PC-9 (cell line): ENCODE data around the gene GMPPB. TPM values are rescaled to one million over a fixed set of nuclear protein-coding genes. Genes with fewer than 3 reads are reported as not detected.

Experiments used
- BruUV-seq: library from RNA; stranded (reverse); fragments of 400-500 nt; replicated peaks from 2 replicates; lab custom pipeline; 2021; lab: Mats Ljungman, UMichigan
- CTCF ChIA-PET: fragments of 300-600 bp; sonication (Branson Sonifier 250); formaldehyde crosslinking; loops from one replicate; lab custom pipeline; 2022; ENCODE audit warnings: antibody characterized with exemption; lab: Charles Lee
- POLR2A ChIA-PET: fragments of 300-600 bp; sonication (Branson Sonifier 250); formaldehyde crosslinking; loops from one replicate; lab custom pipeline; 2022; ENCODE audit warnings: antibody characterized with exemption; ENCODE audit not compliant: unreplicated experiment; lab: Charles Lee
- DNase-seq, 2 experiments: peaks; one replicate each; pipeline versions ENCODE4 v3.0.0 to v3.0.0-alpha.2; 2015 to 2022; ENCODE audit warnings: mixed read lengths in 1 of 2
- H2AFZ ChIP-seq: fragments of 200-600 bp; sonication (generic); 2 replicates; pipeline ENCODE4 v1.8.1; 2017; ENCODE audit warnings: antibody characterized with exemption
- H3F3A ChIP-seq: fragments of 200-600 bp; sonication (generic); 2 replicates; pipeline ENCODE4 v1.8.1; 2017; ENCODE audit warnings: antibody characterized with exemption, mild to moderate bottlenecking, low read depth; ENCODE audit not compliant: insufficient read depth
- H3K27ac ChIP-seq: fragments of 200-600 bp; sonication (generic); 2 replicates; pipeline ENCODE4 v1.6.1; 2016; ENCODE audit warnings: mixed run types
- H3K27me3 ChIP-seq: fragments of 200-600 bp; sonication (generic); 2 replicates; pipeline ENCODE4 v1.6.1; 2016; ENCODE audit warnings: low read depth, mixed run types; ENCODE audit not compliant: insufficient read depth
- H3K36me3 ChIP-seq: fragments of 200-600 bp; sonication (generic); 2 replicates; pipeline ENCODE4 v1.6.1; 2016; ENCODE audit warnings: low read depth, mixed run types
- H3K4me1 ChIP-seq: fragments of 200-600 bp; sonication (generic); replicated peaks from 2 replicates; pipeline ENCODE4 v1.6.1; 2016; ENCODE audit warnings: mixed run types; ENCODE audit not compliant: insufficient read depth
- H3K4me2 ChIP-seq: fragments of 200-600 bp; sonication (generic); 2 replicates; pipeline ENCODE4 v1.6.1; 2017; ENCODE audit warnings: mixed run types
- H3K4me3 ChIP-seq: fragments of 200-600 bp; sonication (generic); 2 replicates; pipeline ENCODE4 v1.6.1; 2016; ENCODE audit warnings: mixed run types
- H3K79me2 ChIP-seq: fragments of 200-600 bp; sonication (generic); 2 replicates; pipeline ENCODE4 v1.6.1; 2017; ENCODE audit warnings: low read depth, mixed run types
- H3K9me2 ChIP-seq: fragments of 200-600 bp; sonication (generic); 2 replicates; pipeline ENCODE4 v1.8.1; 2017; ENCODE audit warnings: mild to moderate bottlenecking; ENCODE audit not compliant: insufficient read depth
- H3K9me3 ChIP-seq: fragments of 200-600 bp; sonication (generic); 2 replicates; pipeline ENCODE4 v1.8.1; 2016; ENCODE audit warnings: low read depth; ENCODE audit not compliant: insufficient read depth
- H4K20me1 ChIP-seq: fragments of 200-600 bp; sonication (generic); 2 replicates; pipeline ENCODE4 v1.8.1; 2017; ENCODE audit not compliant: insufficient read depth
- CTCF ChIP-seq: fragments of 200-600 bp; sonication (generic); conservative IDR thresholded peaks from 2 replicates; pipeline ENCODE4 v1.6.1; 2017; ENCODE audit warnings: mixed run types, antibody characterized with exemption, mild to moderate bottlenecking, moderate library complexity
- EZH2 ChIP-seq: fragments of 200-600 bp; sonication (generic); IDR thresholded peaks from 2 replicates; pipeline ENCODE4 v1.8.0; 2017; ENCODE audit warnings: antibody characterized with exemption, low read depth
- intact Hi-C: fragments of 100-400 bp; cut with micrococcal nuclease; formaldehyde crosslinking; loops from one replicate; pipeline ENCODE4 v1.10.0; 2022; ENCODE audit not compliant: unreplicated experiment
- total RNA-seq: library from RNA; stranded (reverse); gene quantifications from 2 replicates; pipeline ENCODE4 v1.2.3, GENCODE V29; 2021

Gene GMPPB
- total RNA-seq, 1 experiment from 2014 or later: 20.4 TPM

- no peaks in the 10 kb centered on the region for H3K9me2 ChIP-seq
- H3K79me2 ChIP-seq: no peaks in the 10 kb centered on the region
- TF ChIP-seq EZH2: no peak
- TF ChIP-seq CTCF: no peak
- intact Hi-C loops: loop anchor here (10.0 kb wide), 1 partner anchor 393 kb away; no protein-coding TSS in a partner anchor
- no peak for DNase-seq
- no peak overlapping the region for H3K27ac ChIP-seq
- H3K4me1 ChIP-seq: no peaks in the 10 kb centered on the region
- CTCF ChIA-PET: no interaction called here
- BruUV-seq: no TSS peak
- H3K4me3 ChIP-seq: no peak overlapping the region
- H3K36me3 ChIP-seq: no peaks in the 10 kb centered on the region
- no peaks in the 10 kb centered on the region for H3K9me3 ChIP-seq
- H4K20me1 ChIP-seq: no peaks in the 10 kb centered on the region
- no peak overlapping the region for H2AFZ ChIP-seq
- H3F3A ChIP-seq: peaks cover 8% of the 10 kb centered on the region; the same call in 1 of the 2 replicates
- H3K4me2 ChIP-seq: no peak overlapping the region
- no peaks in the 10 kb centered on the region for H3K27me3 ChIP-seq
- POLR2A ChIA-PET: no interaction called here
Observed at GRCh38 chr3:49711489-49711888, 12.3 kb downstream of the GMPPB start.

- ChIA-PET POLR2A (no interaction called here), CTCF (no interaction called here)
- H3K4me2 ChIP-seq: no peak overlapping the region
- H3K36me3 ChIP-seq: no peaks in the 10 kb centered on the region
- TF ChIP-seq EZH2 (no peak), CTCF (no peak)
- BruUV-seq: no TSS peak
- no peaks in the 10 kb centered on the region for H3K9me3 ChIP-seq
- H3K27ac ChIP-seq: no peak overlapping the region
- intact Hi-C loops: loop anchor here (10.0 kb wide), 2 partner anchors 395 to 475 kb away; no protein-coding TSS in a partner anchor
- peaks cover 8% of the 10 kb centered on the region; the same call in 1 of the 2 replicates for H3F3A ChIP-seq
- no peaks in the 10 kb centered on the region for H3K4me1 ChIP-seq
- no peaks in the 10 kb centered on the region for H3K79me2 ChIP-seq
- no peaks in the 10 kb centered on the region for H4K20me1 ChIP-seq
- no peak overlapping the region for H2AFZ ChIP-seq
- no peak overlapping the region for H3K4me3 ChIP-seq
- no peaks in the 10 kb centered on the region for H3K9me2 ChIP-seq
- no peak for DNase-seq
- H3K27me3 ChIP-seq: no peaks in the 10 kb centered on the region
Observed at GRCh38 chr3:49709852-49710251, 13.9 kb downstream of the GMPPB start.

- Histone ChIP-seq H3K4me2 (no peak overlapping the region), H3K4me1 (no peaks in the 10 kb centered on the region), H3K9me3 (no peaks in the 10 kb centered on the region), H2AFZ (no peak overlapping the region), H3K79me2 (no peaks in the 10 kb centered on the region), H3K27ac (no peak overlapping the region), H3K4me3 (no peak overlapping the region), H3K36me3 (no peaks in the 10 kb centered on the region), H4K20me1 (no peaks in the 10 kb centered on the region), H3K27me3 (no peaks in the 10 kb centered on the region), H3K9me2 (no peaks in the 10 kb centered on the region), H3F3A (peaks cover 8% of the 10 kb centered on the region; the same call in 1 of the 2 replicates)
- no TSS peak for BruUV-seq
- TF ChIP-seq CTCF (no peak), EZH2 (no peak)
- ChIA-PET CTCF (no interaction called here), POLR2A (no interaction called here)
- intact Hi-C loops: loop anchor here (10.0 kb wide), 1 partner anchor 478 kb away; no protein-coding TSS in a partner anchor
- no peak for DNase-seq
Observed at GRCh38 chr3:49707113-49707480, 16.7 kb downstream of the GMPPB start.
